ENCODE results near the gene ELMO1. TPM values are rescaled to one million over a fixed set of nuclear protein-coding genes. Genes with fewer than 3 reads are reported as not detected.

ELMO1 gene
- total and polyA plus RNA-seq, 2 experiments from 2014 or later = 6.5 to 24.9 TPM

GRCh38 chr7:36838616-36839225 is 609.9 kb downstream of the ELMO1 start:
- Histone ChIP-seq H3F3A (replicated peaks; ENCODE audit: low read depth) (no peaks in the 10 kb centered on the region), H2AFZ (no peak overlapping the region), H3K4me2 (no peak overlapping the region), H3K36me3 (ENCODE audit: insufficient read depth) (no peaks in the 10 kb centered on the region), H3K4me1 (ENCODE audit: insufficient read depth) (no peaks in the 10 kb centered on the region), H3K27ac (ENCODE audit: low read depth) (no peak overlapping the region), H3K9me2 (ENCODE audit: insufficient read depth) (0 out of 2 replicates have a peak, but pooled peaks cover 2% of the 10 kb centered on the region), H3K27me3 (ENCODE audit: insufficient read depth) (no peaks in the 10 kb centered on the region), H3K4me3 (no peak overlapping the region), H4K20me1 (replicated peaks; ENCODE audit: insufficient read depth) (no peaks in the 10 kb centered on the region), H3K79me2 (replicated peaks; ENCODE audit: insufficient read depth) (no peaks in the 10 kb centered on the region)
- Mint-ChIP-seq H3K27ac (no peak overlapping the region; the same call in 1 of the 2 replicates), H3K4me3 (no peak overlapping the region), H3K36me3 (ENCODE audit: low read depth) (no peaks in the 10 kb centered on the region), H3K4me1 (peaks cover 2% of the 10 kb centered on the region; the same call in 2 of the 3 replicates), H3K9me3 (peaks cover 2% of the 10 kb centered on the region; the same call in 1 of the 3 replicates), H3K27me3 (ENCODE audit: insufficient read depth, low read depth, poor library complexity) (peaks cover 1% of the 10 kb centered on the region)
- DNase-seq (ENCODE audit: low spot score) = no peak
- no peak for ATAC-seq
- no peak for TF ChIP-seq CREB1 (CRISPR knock-in tag; IDR thresholded peaks at IDR 0.05; ENCODE audit: low read depth)
- no peak for TF ChIP-seq JUNB (IDR thresholded peaks at IDR 0.05; ENCODE audit: unreplicated experiment)
- TF ChIP-seq, protein P1, sequence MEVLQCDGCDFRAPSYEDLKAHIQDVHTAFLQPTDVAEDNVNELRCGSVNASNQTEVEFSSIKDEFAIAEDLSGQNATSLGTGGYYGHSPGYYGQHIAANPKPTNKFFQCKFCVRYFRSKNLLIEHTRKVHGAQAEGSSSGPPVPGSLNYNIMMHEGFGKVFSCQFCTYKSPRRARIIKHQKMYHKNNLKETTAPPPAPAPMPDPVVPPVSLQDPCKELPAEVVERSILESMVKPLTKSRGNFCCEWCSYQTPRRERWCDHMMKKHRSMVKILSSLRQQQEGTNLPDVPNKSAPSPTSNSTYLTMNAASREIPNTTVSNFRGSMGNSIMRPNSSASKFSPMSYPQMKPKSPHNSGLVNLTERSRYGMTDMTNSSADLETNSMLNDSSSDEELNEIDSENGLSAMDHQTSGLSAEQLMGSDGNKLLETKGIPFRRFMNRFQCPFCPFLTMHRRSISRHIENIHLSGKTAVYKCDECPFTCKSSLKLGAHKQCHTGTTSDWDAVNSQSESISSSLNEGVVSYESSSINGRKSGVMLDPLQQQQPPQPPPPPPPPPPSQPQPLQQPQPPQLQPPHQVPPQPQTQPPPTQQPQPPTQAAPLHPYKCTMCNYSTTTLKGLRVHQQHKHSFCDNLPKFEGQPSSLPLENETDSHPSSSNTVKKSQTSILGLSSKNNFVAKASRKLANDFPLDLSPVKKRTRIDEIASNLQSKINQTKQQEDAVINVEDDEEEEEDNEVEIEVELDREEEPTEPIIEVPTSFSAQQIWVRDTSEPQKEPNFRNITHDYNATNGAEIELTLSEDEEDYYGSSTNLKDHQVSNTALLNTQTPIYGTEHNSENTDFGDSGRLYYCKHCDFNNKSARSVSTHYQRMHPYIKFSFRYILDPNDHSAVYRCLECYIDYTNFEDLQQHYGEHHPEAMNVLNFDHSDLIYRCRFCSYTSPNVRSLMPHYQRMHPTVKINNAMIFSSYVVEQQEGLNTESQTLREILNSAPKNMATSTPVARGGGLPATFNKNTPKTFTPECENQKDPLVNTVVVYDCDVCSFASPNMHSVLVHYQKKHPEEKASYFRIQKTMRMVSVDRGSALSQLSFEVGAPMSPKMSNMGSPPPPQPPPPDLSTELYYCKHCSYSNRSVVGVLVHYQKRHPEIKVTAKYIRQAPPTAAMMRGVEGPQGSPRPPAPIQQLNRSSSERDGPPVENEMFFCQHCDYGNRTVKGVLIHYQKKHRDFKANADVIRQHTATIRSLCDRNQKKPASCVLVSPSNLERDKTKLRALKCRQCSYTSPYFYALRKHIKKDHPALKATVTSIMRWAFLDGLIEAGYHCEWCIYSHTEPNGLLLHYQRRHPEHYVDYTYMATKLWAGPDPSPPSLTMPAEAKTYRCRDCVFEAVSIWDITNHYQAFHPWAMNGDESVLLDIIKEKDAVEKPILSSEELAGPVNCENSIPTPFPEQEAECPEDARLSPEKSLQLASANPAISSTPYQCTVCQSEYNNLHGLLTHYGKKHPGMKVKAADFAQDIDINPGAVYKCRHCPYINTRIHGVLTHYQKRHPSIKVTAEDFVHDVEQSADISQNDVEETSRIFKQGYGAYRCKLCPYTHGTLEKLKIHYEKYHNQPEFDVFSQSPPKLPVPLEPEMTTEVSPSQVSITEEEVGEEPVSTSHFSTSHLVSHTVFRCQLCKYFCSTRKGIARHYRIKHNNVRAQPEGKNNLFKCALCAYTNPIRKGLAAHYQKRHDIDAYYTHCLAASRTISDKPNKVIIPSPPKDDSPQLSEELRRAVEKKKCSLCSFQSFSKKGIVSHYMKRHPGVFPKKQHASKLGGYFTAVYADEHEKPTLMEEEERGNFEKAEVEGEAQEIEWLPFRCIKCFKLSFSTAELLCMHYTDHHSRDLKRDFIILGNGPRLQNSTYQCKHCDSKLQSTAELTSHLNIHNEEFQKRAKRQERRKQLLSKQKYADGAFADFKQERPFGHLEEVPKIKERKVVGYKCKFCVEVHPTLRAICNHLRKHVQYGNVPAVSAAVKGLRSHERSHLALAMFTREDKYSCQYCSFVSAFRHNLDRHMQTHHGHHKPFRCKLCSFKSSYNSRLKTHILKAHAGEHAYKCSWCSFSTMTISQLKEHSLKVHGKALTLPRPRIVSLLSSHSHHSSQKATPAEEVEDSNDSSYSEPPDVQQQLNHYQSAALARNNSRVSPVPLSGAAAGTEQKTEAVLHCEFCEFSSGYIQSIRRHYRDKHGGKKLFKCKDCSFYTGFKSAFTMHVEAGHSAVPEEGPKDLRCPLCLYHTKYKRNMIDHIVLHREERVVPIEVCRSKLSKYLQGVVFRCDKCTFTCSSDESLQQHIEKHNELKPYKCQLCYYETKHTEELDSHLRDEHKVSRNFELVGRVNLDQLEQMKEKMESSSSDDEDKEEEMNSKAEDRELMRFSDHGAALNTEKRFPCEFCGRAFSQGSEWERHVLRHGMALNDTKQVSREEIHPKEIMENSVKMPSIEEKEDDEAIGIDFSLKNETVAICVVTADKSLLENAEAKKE (CRISPR knock-in tag; IDR thresholded peaks at IDR 0.05) = no peak
- TF ChIP-seq STAT1 (IDR thresholded peaks at IDR 0.05; ENCODE audit: unreplicated experiment) = no peak
- no peak for TF ChIP-seq REST (IDR thresholded peaks at IDR 0.05; ENCODE audit: unreplicated experiment)
- TF ChIP-seq EZH2phosphoT487 (IDR thresholded peaks at IDR 0.05; ENCODE audit: unreplicated experiment) = no peak
- TF ChIP-seq POLR2AphosphoS5 (IDR thresholded peaks at IDR 0.05; ENCODE audit: low read depth) = no peak
- no peak for TF ChIP-seq EZH2 (IDR thresholded peaks at IDR 0.05; ENCODE audit: low read depth, unreplicated experiment)
- no peak for TF ChIP-seq ETS1 (IDR thresholded peaks at IDR 0.05)
- no peak for TF ChIP-seq NANOG (IDR thresholded peaks at IDR 0.05; ENCODE audit: borderline replicate concordance)
- TF ChIP-seq ZNF114 (CRISPR knock-in tag; IDR thresholded peaks at IDR 0.05) = no peak
- TF ChIP-seq CTCF (conservative IDR thresholded peaks at IDR 0.05; ENCODE audit: low read depth in 2 of 2) = no peak
- TF ChIP-seq ZNF331 (CRISPR knock-in tag; IDR thresholded peaks at IDR 0.05; ENCODE audit: low read depth) = no peak

All from GM23338 (cell line).